ENCODE results near the gene DIAPH1.
A peak's percentile ranks its signal among the peaks of the same experiment; 100 is the strongest.

DIAPH1 gene

GRCh38 chr5:141637767-141638419 is 19.1 kb upstream of the DIAPH1 start:
- Histone ChIP-seq H3K36me3 (no peaks in the 10 kb centered on the region), H3K27me3 (no peaks in the 10 kb centered on the region), H3K4me3 (ENCODE audit: low read depth, low read length) (peak overlapping the region; percentile 96), H3K9me3 (no peaks in the 10 kb centered on the region), H3K4me1 (no peaks in the 10 kb centered on the region; the same call in 1 of the 2 replicates)
- TF ChIP-seq CTCF (IDR thresholded peaks at IDR 0.05; ENCODE audit: low read depth, low read length): peak; percentile 34
- DNase-seq: peak; percentile 54

GRCh38 chr5:141637123-141637766 is 18.4 kb upstream of the DIAPH1 start:
- H3K36me3 ChIP-seq: peaks cover 3% of the 10 kb centered on the region; the same call in 1 of the 2 replicates
- H3K27me3 ChIP-seq: no peaks in the 10 kb centered on the region
- peaks cover 3% of the 10 kb centered on the region for H3K4me1 ChIP-seq
- H3K9me3 ChIP-seq: no peaks in the 10 kb centered on the region
- H3K4me3 ChIP-seq (ENCODE audit: low read depth, low read length): peak overlapping the region; percentile 96
- TF ChIP-seq CTCF (IDR thresholded peaks at IDR 0.05; ENCODE audit: low read depth, low read length): no peak
- peak; percentile 60 for DNase-seq

DNA sequence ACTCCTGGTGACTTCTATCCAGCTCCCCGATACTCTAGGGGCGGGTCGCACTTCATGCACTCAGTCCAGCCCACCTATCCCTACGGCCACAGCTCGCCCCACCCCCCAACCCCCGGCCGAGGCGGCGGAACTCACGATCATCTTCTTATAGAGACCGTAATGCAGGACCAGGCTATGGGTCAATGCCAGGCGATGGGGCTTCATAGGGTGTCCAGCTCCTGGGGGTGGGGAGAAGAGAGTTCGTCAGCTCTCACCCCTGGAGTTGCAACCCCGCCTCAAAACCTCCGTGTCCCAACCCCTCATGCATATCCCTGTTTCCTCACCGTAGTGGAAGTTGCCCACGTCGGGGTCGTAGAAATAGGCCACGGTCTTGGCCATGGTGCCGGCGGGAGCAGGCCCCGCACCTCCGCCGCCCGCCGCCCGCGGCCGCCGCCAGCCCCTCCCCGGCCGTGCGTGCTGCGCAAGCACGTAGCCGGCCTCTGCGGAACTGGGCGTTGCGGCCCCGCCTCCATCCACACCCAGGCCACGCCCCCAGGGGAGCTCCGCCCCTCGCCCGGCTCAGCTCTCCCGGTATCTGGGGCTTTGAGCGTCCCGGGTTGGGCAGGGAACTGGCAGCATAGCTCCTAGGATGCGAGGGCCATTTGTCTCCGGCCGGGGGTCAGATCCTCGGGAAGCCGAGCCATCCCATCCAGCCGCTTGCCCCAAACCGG is 17.8 kb upstream of the DIAPH1 start, which contains the start of the genes HDAC3 and RELL2:
Gene HDAC3 (minus strand): TSS at position 437 of the 710 bp plus-strand sequence. CDS start 59 bp downstream, at position 378.
Gene RELL2 (plus strand): TSS at position 585 of the 710 bp plus-strand sequence. CDS start 1,229 bp downstream, outside the sequence.
- Histone ChIP-seq H3K36me3 (peaks cover 6% of the 10 kb centered on the region; the same call in 1 of the 2 replicates), H3K9me3 (no peaks in the 10 kb centered on the region), H3K4me1 (peaks cover 3% of the 10 kb centered on the region), H3K4me3 (ENCODE audit: low read depth, low read length) (peak within 1 kb of the TSS; percentile 96), H3K27me3 (no peaks in the 10 kb centered on the region)
- no peak for TF ChIP-seq CTCF (IDR thresholded peaks at IDR 0.05; ENCODE audit: low read depth, low read length)
- peak; percentile 98 for DNase-seq

DNA sequence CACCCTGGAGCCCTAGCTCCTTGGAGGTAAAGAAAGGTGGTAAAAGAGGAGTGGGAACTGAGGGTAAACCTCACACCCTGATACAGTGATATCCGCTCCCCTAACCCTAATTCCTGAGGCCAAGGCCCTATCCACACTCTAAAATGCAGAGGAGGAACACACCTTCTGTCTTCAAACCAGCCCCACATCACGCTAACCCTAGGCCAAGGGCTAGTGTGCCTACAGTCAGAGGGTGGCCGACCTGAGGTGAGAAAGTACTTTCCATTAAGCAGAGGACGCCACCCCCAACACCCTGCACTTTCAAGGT is 17.3 kb upstream of the DIAPH1 start:
- no peaks in the 10 kb centered on the region for H3K9me3 ChIP-seq
- DNase-seq: no peak
- no peak for TF ChIP-seq CTCF (IDR thresholded peaks at IDR 0.05; ENCODE audit: low read depth, low read length)
- peaks cover 3% of the 10 kb centered on the region for H3K4me1 ChIP-seq
- peak overlapping the region; percentile 96 for H3K4me3 ChIP-seq (ENCODE audit: low read depth, low read length)
- no peaks in the 10 kb centered on the region for H3K27me3 ChIP-seq
- H3K36me3 ChIP-seq: peaks cover 8% of the 10 kb centered on the region

GRCh38 chr5:141635646-141636045 is 16.8 kb upstream of the DIAPH1 start:
- peaks cover 8% of the 10 kb centered on the region for H3K36me3 ChIP-seq
- H3K27me3 ChIP-seq: no peaks in the 10 kb centered on the region
- no peak for TF ChIP-seq CTCF (IDR thresholded peaks at IDR 0.05; ENCODE audit: low read depth, low read length)
- no peaks in the 10 kb centered on the region for H3K9me3 ChIP-seq
- no peak for DNase-seq
- H3K4me3 ChIP-seq (ENCODE audit: low read depth, low read length): peak overlapping the region; percentile 96
- H3K4me1 ChIP-seq: peaks cover 3% of the 10 kb centered on the region

All from BE2C (cell line).